Spleen (tissue), 7 donors: ENCODE data around the gene GSE1.

Experiments used
- POLR2A ChIP-seq, 3 donors: fragments of 450-650 bp; IDR thresholded peaks; one replicate each; pipeline ENCODE4 v1.5.1; 2017; ENCODE audit warnings: antibody characterized with exemption in 3 of 3, mild to moderate bottlenecking in 1 of 3
- POLR2AphosphoS5 ChIP-seq, 3 donors: sonication (generic); formaldehyde crosslinking; IDR thresholded peaks; one replicate each; pipeline ENCODE4 v1.5.1; 2017; ENCODE audit warnings: antibody characterized with exemption in 3 of 3
- TF ChIP-seq, protein P1 (sequence below), 11 experiments: fragments of 200-600 bp in 7 of 11; fragments of 450-650 bp in 4 of 11; sonication (generic) in 4 of 11; IDR thresholded peaks in 8 of 11; conservative IDR thresholded peaks in 3 of 11; 1 replicate in 7 of 11; 2 replicates in 4 of 11; pipeline versions ENCODE4 v1.4.0 to v1.8.0; 2016 to 2021; ENCODE audit warnings: antibody characterized with exemption in 11 of 11, inconsistent platforms in 4 of 11, mild to moderate bottlenecking in 1 of 11
- donor health status: DM: no; HTN: no; CAD: no; lungs with moderate emphysema.
- donor health status: DM: no; HTN: no; CAD: no.
- donor health status: DM: no; HTN: no; CAD: no.

DNA sequence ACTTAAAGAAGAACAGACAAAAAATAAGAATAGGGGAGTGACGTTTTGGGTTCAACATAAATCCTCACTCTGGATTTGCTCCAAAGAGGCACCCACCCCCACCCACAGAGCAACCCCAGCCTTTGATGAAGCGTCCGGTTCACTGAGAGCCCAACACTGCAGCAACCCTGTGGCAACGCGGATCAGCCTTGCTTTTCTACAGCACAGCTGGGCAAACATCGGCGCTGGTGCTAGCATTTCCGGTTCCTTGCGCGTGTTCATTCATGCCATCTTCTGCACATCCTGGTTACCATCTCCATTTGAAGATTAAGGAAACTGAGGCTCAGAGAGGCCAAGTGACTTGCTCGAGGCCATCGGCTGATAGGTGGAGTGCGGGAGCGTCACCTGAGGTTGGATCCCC is 84.3 kb downstream of the GSE1 start:
- TF ChIP-seq POLR2AphosphoS5 (IDR thresholded peaks at IDR 0.05) (no peak), POLR2A (IDR thresholded peaks at IDR 0.05) (no peak)
- TF ChIP-seq, protein P1, sequence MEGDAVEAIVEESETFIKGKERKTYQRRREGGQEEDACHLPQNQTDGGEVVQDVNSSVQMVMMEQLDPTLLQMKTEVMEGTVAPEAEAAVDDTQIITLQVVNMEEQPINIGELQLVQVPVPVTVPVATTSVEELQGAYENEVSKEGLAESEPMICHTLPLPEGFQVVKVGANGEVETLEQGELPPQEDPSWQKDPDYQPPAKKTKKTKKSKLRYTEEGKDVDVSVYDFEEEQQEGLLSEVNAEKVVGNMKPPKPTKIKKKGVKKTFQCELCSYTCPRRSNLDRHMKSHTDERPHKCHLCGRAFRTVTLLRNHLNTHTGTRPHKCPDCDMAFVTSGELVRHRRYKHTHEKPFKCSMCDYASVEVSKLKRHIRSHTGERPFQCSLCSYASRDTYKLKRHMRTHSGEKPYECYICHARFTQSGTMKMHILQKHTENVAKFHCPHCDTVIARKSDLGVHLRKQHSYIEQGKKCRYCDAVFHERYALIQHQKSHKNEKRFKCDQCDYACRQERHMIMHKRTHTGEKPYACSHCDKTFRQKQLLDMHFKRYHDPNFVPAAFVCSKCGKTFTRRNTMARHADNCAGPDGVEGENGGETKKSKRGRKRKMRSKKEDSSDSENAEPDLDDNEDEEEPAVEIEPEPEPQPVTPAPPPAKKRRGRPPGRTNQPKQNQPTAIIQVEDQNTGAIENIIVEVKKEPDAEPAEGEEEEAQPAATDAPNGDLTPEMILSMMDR (IDR thresholded peaks at IDR 0.05 in 8 of 11, conservative IDR thresholded peaks at IDR 0.05 in 3 of 11), result no peak
